GM23248 (cell line): ENCODE results near the gene KIF24. TPM values are rescaled to one million over a fixed set of nuclear protein-coding genes. Genes with fewer than 3 reads are reported as not detected.

Source experiments
- DNase-seq: peaks from one replicate; pipeline ENCODE4 v3.0.0-alpha.2; 2015
- H2AFZ ChIP-seq: fragments of 200-600 bp; sonication (generic); 2 replicates; pipeline ENCODE4 v1.6.1; 2016; ENCODE audit warnings: antibody characterized with exemption
- H3F3A ChIP-seq: fragments of 200-600 bp; sonication (generic); 2 replicates; pipeline ENCODE4 v1.6.1; 2016; ENCODE audit warnings: mild to moderate bottlenecking, antibody characterized with exemption, mixed run types; ENCODE audit not compliant: insufficient read depth
- H3K27ac ChIP-seq: fragments of 200-600 bp; sonication (generic); 2 replicates; pipeline ENCODE4 v1.5.1; 2016; ENCODE audit warnings: mild to moderate bottlenecking
- H3K27me3 ChIP-seq: fragments of 200-600 bp; sonication (generic); replicated peaks from 2 replicates; pipeline ENCODE4 v1.6.1; 2016; ENCODE audit warnings: mild to moderate bottlenecking; ENCODE audit not compliant: insufficient read depth
- H3K36me3 ChIP-seq: fragments of 200-600 bp; sonication (generic); 2 replicates; pipeline ENCODE4 v1.6.1; 2016; ENCODE audit warnings: low read depth, mild to moderate bottlenecking
- H3K4me1 ChIP-seq: fragments of 200-600 bp; sonication (generic); 2 replicates; pipeline ENCODE4 v1.6.1; 2016; ENCODE audit warnings: mild to moderate bottlenecking; ENCODE audit not compliant: insufficient read depth
- H3K4me2 ChIP-seq: fragments of 200-600 bp; sonication (generic); one replicate; pipeline ENCODE4 v1.6.1; 2016; ENCODE audit warnings: mild to moderate bottlenecking; ENCODE audit not compliant: unreplicated experiment
- H3K4me3 ChIP-seq: fragments of 200-600 bp; sonication (generic); 2 replicates; pipeline ENCODE4 v1.5.1; 2016; ENCODE audit warnings: mild to moderate bottlenecking
- H3K79me2 ChIP-seq: fragments of 200-600 bp; sonication (generic); 2 replicates; pipeline ENCODE4 v1.6.1; 2016; ENCODE audit warnings: mild to moderate bottlenecking; ENCODE audit not compliant: insufficient read depth
- H3K9ac ChIP-seq: fragments of 200-600 bp; sonication (generic); 2 replicates; pipeline ENCODE4 v1.6.1; 2016; ENCODE audit warnings: mild to moderate bottlenecking
- H3K9me2 ChIP-seq: fragments of 200-600 bp; sonication (generic); 2 replicates; pipeline ENCODE4 v1.6.1; 2016; ENCODE audit warnings: mixed run types, mild to moderate bottlenecking, moderate library complexity; ENCODE audit not compliant: insufficient read depth
- H3K9me3 ChIP-seq: fragments of 200-600 bp; sonication (generic); one replicate; pipeline ENCODE4 v1.6.1; 2017; ENCODE audit warnings: low read depth
- H4K20me1 ChIP-seq: fragments of 200-600 bp; sonication (generic); 2 replicates; pipeline ENCODE4 v1.6.0; 2016; ENCODE audit not compliant: insufficient read depth
- EZH2 ChIP-seq: fragments of 200-600 bp; sonication (generic); IDR thresholded peaks from 2 replicates; pipeline ENCODE4 v1.6.1; 2018; ENCODE audit warnings: antibody characterized with exemption, mild to moderate bottlenecking; ENCODE audit not compliant: insufficient read depth, poor library complexity, severe bottlenecking
- EZH2phosphoT487 ChIP-seq: fragments of 200-600 bp; sonication (generic); IDR thresholded peaks from 2 replicates; pipeline ENCODE4 v1.6.1; 2018; ENCODE audit warnings: antibody characterized with exemption, moderate library complexity, mild to moderate bottlenecking, low read depth; ENCODE audit not compliant: insufficient read depth
- WGBS, 2 experiments: methylation state at CpG; one replicate each; pipeline ENCODE4 v1.1.6; 2015 to 2017; ENCODE audit warnings: low lambda C conversion rate in 2 of 2, low coverage in 1 of 2; ENCODE audit errors: missing lambda C conversion rate in 2 of 2; 5-methylcytosine and 5-hydroxymethylcytosine counted together
- in situ Hi-C: fragments of 300-500 bp; cut with MboI; formaldehyde crosslinking; loops from 2 replicates; pipeline ENCODE4 v1.15.0; 2020
- polyA plus RNA-seq: library from polyadenylated mRNA; unstranded; fragments of >200 nt; fragmentation: Nextera tagmentation; extraction: Ambion mirVana; gene quantifications from 2 replicates; pipeline ENCODE4 v1.2.1, GENCODE V29; 2016
- total RNA-seq: library from RNA; depleted of rRNA; stranded (reverse); fragments of >200 nt; shearing (Covaris generic); gene quantifications from 2 replicates; pipeline ENCODE4 v1.2.3, GENCODE V29; 2014

Gene KIF24
- total and polyA plus RNA-seq, 2 experiments from 2014 or later = 0.95 to 1.6 TPM

- no peaks in the 10 kb centered on the region for H3K27me3 ChIP-seq
- no peak overlapping the region for H3K4me3 ChIP-seq
- H3K4me1 ChIP-seq = no peaks in the 10 kb centered on the region
- H3K9ac ChIP-seq = no peak overlapping the region
- H4K20me1 ChIP-seq = no peaks in the 10 kb centered on the region
- DNase-seq = peak; percentile 29
- in situ Hi-C loops = no loop called here
- H3K79me2 ChIP-seq = peaks cover 41% of the 10 kb centered on the region
- H3K36me3 ChIP-seq = peaks cover 10% of the 10 kb centered on the region; the same call in 1 of the 2 replicates
- H3K9me3 ChIP-seq = no peaks in the 10 kb centered on the region
- H2AFZ ChIP-seq = no peak overlapping the region
- no peak overlapping the region for H3K4me2 ChIP-seq
- 90 to 93% methylated on average over 2 of the region's 2 CpGs for WGBS, 2 experiments
- H3F3A ChIP-seq = no peaks in the 10 kb centered on the region
- TF ChIP-seq EZH2 = no peak
- TF ChIP-seq EZH2phosphoT487 = no peak
- no peak overlapping the region for H3K27ac ChIP-seq
- H3K9me2 ChIP-seq = no peaks in the 10 kb centered on the region
Measured at GRCh38 chr9:34337403-34337802, 8.3 kb upstream of the KIF24 start.

- Histone ChIP-seq H3K4me3 (no peak overlapping the region), H3K9me3 (no peaks in the 10 kb centered on the region), H4K20me1 (no peaks in the 10 kb centered on the region), H3K4me2 (no peak overlapping the region), H3F3A (no peaks in the 10 kb centered on the region; the same call in 1 of the 2 replicates), H2AFZ (no peak overlapping the region), H3K9ac (no peak overlapping the region), H3K79me2 (peaks cover 56% of the 10 kb centered on the region), H3K9me2 (no peaks in the 10 kb centered on the region), H3K27me3 (no peaks in the 10 kb centered on the region), H3K4me1 (0 out of 2 replicates have a peak, but pooled peaks cover 5% of the 10 kb centered on the region), H3K27ac (no peak overlapping the region), H3K36me3 (peaks cover 10% of the 10 kb centered on the region; the same call in 1 of the 2 replicates)
- TF ChIP-seq EZH2phosphoT487 (no peak), EZH2 (no peak)
- WGBS, 2 experiments = 55 to 61% methylated on average over 4 of the region's 4 CpGs
- no peak for DNase-seq
- in situ Hi-C loops = no loop called here
Measured at GRCh38 chr9:34335376-34335775, 6.3 kb upstream of the KIF24 start.

GRCh38 chr9:34334916-34335315 lies 5.8 kb upstream of the KIF24 start:
- H3K27ac ChIP-seq = no peak overlapping the region
- H3K27me3 ChIP-seq = no peaks in the 10 kb centered on the region
- 0 out of 2 replicates have a peak, but pooled peaks cover 5% of the 10 kb centered on the region for H3K4me1 ChIP-seq
- in situ Hi-C loops = no loop called here
- no peak overlapping the region for H3K9ac ChIP-seq
- H3F3A ChIP-seq = no peaks in the 10 kb centered on the region; the same call in 1 of the 2 replicates
- no peak overlapping the region for H3K4me2 ChIP-seq
- no peak overlapping the region for H2AFZ ChIP-seq
- H3K9me3 ChIP-seq = no peaks in the 10 kb centered on the region
- H4K20me1 ChIP-seq = no peaks in the 10 kb centered on the region
- no peak for DNase-seq
- peaks cover 10% of the 10 kb centered on the region; the same call in 1 of the 2 replicates for H3K36me3 ChIP-seq
- 93 to 96% methylated on average over 2 of the region's 2 CpGs for WGBS, 2 experiments
- TF ChIP-seq EZH2 = no peak
- no peak for TF ChIP-seq EZH2phosphoT487
- peaks cover 61% of the 10 kb centered on the region for H3K79me2 ChIP-seq
- H3K9me2 ChIP-seq = no peaks in the 10 kb centered on the region
- H3K4me3 ChIP-seq = no peak overlapping the region

GRCh38 chr9:34334337-34334824 lies 5.3 kb upstream of the KIF24 start:
- Histone ChIP-seq H3K4me3 (no peak overlapping the region), H3K4me2 (no peak overlapping the region), H3K4me1 (0 out of 2 replicates have a peak, but pooled peaks cover 5% of the 10 kb centered on the region), H3K27me3 (no peaks in the 10 kb centered on the region), H4K20me1 (no peaks in the 10 kb centered on the region), H3K79me2 (peaks cover 62% of the 10 kb centered on the region), H3K9ac (no peak overlapping the region), H3K9me3 (no peaks in the 10 kb centered on the region), H3K9me2 (no peaks in the 10 kb centered on the region), H2AFZ (no peak overlapping the region), H3K36me3 (peaks cover 9% of the 10 kb centered on the region; the same call in 1 of the 2 replicates), H3F3A (no peaks in the 10 kb centered on the region; the same call in 1 of the 2 replicates), H3K27ac (no peak overlapping the region)
- DNase-seq = no peak
- 100% methylated on average over 1 of the region's 1 CpG for WGBS, 2 experiments
- TF ChIP-seq EZH2 = no peak
- TF ChIP-seq EZH2phosphoT487 = no peak
- in situ Hi-C loops = no loop called here
